B cell (primary cell): ENCODE data around the gene ETFA.

ENCODE experiments used
- EZH2 ChIP-seq: IDR thresholded peaks from 2 replicates; pipeline ENCODE4 v1.6.1; 2012; ENCODE audit warnings: borderline replicate concordance, low read depth, mild to moderate bottlenecking, moderate library complexity, low read length; ENCODE audit not compliant: insufficient read depth, poor library complexity, severe bottlenecking
- TF ChIP-seq, protein P1 (sequence below): fragments of 200-600 bp; IDR thresholded peaks from one replicate; pipeline ENCODE4 v1.8.0; 2022; ENCODE audit warnings: antibody characterized with exemption, mild to moderate bottlenecking

DNA sequence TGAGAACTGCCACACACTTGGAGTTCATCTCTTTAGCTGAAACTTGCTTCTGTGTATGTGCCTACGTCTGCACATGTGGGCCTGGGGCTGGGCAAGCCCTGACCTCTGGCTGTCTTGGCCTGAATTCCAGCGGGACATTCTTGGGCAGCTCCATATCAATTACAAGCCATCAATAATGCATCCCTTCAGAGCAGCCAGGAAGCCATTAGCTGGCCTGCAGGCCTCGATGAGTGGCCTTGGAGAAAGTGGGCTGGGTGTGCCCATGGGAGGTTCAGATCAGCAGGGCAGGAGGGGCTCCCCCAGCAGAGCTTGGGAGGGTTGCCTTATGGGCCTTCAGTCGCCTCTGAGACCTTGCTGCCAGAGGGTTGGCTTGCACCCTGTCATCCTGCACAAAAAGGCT, 124.1 kb downstream of the ETFA start:
- TF ChIP-seq, protein P1, sequence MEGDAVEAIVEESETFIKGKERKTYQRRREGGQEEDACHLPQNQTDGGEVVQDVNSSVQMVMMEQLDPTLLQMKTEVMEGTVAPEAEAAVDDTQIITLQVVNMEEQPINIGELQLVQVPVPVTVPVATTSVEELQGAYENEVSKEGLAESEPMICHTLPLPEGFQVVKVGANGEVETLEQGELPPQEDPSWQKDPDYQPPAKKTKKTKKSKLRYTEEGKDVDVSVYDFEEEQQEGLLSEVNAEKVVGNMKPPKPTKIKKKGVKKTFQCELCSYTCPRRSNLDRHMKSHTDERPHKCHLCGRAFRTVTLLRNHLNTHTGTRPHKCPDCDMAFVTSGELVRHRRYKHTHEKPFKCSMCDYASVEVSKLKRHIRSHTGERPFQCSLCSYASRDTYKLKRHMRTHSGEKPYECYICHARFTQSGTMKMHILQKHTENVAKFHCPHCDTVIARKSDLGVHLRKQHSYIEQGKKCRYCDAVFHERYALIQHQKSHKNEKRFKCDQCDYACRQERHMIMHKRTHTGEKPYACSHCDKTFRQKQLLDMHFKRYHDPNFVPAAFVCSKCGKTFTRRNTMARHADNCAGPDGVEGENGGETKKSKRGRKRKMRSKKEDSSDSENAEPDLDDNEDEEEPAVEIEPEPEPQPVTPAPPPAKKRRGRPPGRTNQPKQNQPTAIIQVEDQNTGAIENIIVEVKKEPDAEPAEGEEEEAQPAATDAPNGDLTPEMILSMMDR: no peak
- no peak for TF ChIP-seq EZH2
